AG09319 (cell line): ENCODE results near the gene DUXA.
"Not testable (repeated sequence)": the region's sequence is repeated elsewhere in the genome, so short reads cannot be mapped to it uniquely, and the experiment has no call there.

Source experiments
- DNase-seq: peaks from one replicate; pipeline ENCODE4 v3.0.0-alpha.2; 2010; ENCODE audit warnings: low read depth; ENCODE audit errors: extremely low read depth
- CTCF ChIP-seq: IDR thresholded peaks from 2 replicates; pipeline ENCODE4 v1.5.1; 2011; ENCODE audit warnings: low read depth, mild to moderate bottlenecking, inconsistent platforms, low read length, moderate library complexity

The DUXA gene

GRCh38 chr19:57190301-57190700 lies 23.0 kb upstream of the DUXA start:
- no peak for TF ChIP-seq CTCF
- DNase-seq = no peak

- no peak for TF ChIP-seq CTCF
- no peak for DNase-seq
These were observed 4.3 kb upstream of the DUXA start for GRCh38 chr19:57171551-57172081.

- no peak for DNase-seq
- TF ChIP-seq CTCF = no peak
These were observed 1.4 kb downstream of the DUXA start for GRCh38 chr19:57165846-57166245.

GRCh38 chr19:57161985-57162539 lies 5.2 kb downstream of the DUXA start:
- DNase-seq = no peak
- no peak for TF ChIP-seq CTCF

- DNase-seq = no peak
- no peak for TF ChIP-seq CTCF
These were observed 14.4 kb downstream of the DUXA start for GRCh38 chr19:57152921-57153320.

GRCh38 chr19:57141699-57142098 lies 25.6 kb downstream of the DUXA start:
- no peak for DNase-seq
- no peak for TF ChIP-seq CTCF

GRCh38 chr19:57135797-57136196 lies 31.5 kb downstream of the DUXA start:
- TF ChIP-seq CTCF = no peak
- DNase-seq = no peak

GRCh38 chr19:57127403-57127802 lies 39.9 kb downstream of the DUXA start:
- not testable (repeated sequence) for DNase-seq
